ENCODE results near the gene RASSF3.

RASSF3 gene

DNA sequence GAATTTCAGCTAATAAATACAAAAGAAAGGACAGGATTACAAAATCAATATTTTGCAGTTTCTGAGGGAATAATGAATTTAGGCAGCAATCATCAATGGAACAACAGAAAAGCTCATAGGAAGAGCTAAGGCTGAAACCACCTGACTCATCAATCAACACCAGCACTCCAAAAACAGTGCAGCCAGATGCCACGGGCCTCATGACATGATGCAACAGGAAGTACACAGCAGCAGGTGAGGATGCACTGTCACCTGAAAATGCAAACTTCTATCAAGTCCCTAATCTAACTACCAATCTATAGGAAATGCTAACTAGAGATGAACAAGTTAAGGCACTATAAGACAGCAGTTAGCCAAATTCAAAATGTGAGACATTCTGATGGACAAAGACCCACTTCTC, 127.2 kb downstream of the RASSF3 start:
- DNase-seq = peak; percentile 44

DNA sequence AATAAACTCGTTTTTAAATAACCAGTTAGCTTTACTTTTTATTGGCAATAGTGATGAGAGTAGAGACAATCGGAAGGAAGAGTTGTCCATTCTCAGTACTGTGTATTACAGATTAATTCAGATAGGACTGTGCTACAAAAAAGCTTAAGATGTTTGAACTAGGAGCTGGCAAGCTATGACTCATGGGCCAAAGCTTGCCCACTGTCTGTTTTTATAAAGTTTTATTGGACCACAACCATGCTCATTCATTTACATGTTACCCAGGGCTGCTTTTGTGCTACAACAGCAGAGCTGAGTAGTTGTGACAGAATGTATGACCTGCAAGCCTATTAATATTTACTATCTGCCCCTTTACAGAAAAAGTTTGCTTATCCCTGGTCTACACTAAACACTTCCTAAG, 129.5 kb downstream of the RASSF3 start:
- DNase-seq = no peak

DNA sequence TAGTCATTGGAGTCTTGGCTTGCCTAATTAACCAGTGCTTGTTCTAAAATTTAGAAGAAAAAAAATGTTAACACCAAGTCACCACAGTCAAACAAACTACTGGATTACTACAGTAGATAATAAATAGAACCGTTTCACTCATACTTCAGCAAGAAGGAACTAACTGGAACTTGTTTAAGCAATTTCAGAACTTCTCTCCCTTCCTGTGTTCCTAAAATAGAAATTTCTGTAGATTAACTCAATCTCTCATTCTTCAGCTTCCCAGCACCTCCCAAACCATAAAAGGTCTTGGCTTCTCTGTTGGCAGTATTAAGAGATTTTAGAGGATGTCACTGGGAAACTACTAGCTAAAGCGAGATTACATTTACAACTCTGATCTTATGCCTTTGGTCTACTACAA, 130.4 kb downstream of the RASSF3 start:
- no peak for DNase-seq

DNA sequence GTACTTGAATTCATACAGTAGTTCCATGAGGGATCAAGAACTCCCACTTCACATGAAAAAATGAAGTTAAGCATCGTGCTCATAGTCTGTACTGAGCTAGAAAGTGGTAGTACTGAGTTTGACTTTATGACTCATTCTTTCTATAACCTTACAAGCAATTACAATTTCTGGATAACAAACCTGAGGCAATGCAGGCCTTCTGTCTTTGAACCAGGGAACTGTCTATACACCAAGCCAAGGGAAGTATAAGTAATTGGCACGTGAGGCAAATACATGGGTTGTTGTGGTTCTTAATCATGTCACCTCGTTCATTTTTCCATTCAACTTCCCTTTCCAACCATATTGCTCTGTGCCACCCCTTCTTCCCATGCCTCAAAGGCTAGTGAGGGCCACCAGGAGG, 132.1 kb downstream of the RASSF3 start:
- no peak for DNase-seq

DNA sequence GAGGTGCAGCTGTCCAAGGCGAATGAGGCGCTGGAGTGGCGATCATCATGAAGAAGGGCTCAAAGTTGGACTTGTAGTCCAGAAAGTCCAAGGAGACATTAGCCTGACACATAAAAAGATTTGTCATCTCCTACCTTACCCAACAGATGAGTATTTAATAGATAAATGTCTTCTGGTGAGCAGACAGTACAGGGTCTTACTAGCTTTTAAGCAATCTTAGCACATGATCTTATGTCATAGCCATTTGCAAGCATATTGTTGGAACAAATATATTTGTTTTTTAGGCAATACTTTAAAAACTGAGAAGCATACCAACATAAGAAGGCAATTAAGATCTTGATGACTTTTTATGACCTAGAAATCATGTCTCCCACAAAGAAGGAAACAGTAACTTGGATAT, 132.9 kb downstream of the RASSF3 start:
- DNase-seq = no peak

DNA sequence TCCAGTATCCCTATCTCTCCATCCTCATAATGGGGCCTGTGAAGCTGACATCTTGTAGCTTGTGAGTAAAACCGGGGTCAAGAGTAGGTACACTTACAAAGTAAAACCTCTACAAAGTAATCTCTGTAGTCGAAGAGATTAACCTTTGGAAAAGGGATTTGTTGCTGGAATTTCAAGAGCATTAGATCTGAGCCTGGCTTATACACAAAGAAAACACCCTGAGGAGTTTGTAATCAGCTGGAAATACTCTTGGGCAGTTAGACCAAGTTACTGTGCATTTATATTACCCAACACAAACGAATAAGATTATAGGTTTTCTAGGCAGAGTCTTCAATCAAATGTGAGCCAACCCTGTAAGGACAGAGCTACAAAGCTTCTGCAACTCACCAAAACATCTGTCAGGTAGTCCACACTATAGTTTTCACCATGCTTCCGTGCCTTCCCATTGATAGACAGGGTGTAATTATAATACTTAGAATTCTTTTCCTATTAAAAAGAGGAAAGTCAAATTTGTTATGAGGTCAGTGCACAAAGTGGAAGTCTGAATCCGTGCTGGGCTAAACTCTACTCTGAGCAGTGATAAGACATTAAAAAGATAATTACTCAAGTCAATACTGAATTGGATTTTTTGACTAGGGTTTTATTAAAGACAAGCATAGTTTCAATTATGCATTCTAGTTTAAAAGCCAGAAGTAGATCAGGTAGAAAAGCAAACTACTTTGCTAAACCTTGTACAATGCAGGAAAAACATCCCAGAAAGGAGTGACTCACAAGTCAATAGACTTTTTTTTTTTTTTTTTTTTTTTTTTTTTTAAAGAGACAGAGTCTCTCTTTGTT, 134.3 kb downstream of the RASSF3 start:
- DNase-seq = no peak

DNA sequence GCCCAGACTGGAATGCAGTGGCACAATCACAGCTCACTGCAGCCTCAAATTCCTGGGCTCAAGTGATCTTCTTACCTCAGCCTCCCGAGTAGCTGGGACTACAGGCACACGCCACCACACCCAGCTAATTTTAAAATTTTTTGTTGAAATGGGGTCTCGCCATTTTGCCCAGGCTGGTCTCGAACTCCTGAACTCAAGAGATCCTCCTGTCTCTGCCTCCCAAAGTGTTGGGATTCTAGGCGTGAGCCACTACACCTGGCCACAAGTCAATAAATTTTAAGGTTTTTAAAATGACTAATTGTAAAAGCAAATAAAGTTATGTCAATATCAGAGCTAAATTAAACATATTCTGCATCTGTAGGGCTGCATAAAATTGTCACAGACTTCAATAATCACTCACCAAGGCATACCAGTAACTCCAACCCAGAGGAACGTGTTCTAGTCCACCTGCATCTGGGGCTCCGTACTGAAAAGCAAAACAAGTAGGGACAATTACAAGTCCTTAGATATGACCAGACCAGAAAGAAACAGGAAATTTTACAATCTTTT, 135.0 kb downstream of the RASSF3 start:
- DNase-seq = no peak

DNA sequence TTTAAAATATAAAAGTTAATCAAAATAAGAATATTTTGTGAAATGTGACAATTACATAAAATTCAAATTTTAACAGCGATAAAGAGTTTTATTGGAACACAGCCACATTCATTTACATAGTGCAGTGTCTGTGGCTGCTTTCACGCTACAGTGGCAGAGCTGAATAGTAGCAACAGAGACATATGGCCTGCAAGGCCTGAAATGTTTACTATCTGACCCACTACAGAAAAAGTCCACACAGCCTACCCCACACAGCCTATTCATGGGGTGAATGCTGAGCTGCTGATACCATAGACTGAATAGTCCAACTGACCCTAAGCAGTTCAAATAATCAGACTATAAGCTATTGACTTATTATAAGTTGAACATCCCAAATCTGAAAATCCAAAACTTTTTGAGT, 135.7 kb downstream of the RASSF3 start:
- no peak for DNase-seq

DNA sequence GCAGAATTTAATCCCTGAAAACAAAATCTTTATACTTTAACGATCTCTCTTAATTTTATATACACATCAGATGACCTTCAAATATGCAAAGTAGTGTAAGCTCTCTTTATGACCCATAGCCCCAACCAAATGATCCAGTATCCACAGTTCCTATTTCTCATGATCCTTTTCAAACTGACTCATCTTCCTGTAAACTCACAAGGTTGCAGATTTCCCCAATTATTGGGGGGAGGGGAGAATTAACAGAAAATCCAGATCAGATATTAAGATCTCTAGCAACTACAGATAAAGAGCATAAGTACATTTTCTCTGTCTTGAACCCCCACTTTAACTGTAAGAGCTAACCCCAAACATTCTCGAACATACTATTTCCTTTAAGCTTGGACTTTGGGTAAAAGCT, 136.4 kb downstream of the RASSF3 start:
- no peak for DNase-seq

Data from stimulated activated CD4-positive, alpha-beta T cell treated with anti-CD3 and anti-CD28 coated beads, Interleukin-1b, Interleukin-23, amount 100 ng/mL, for 48 hours (primary cell).